ENCODE measurements around the gene PYGO1.

DNA sequence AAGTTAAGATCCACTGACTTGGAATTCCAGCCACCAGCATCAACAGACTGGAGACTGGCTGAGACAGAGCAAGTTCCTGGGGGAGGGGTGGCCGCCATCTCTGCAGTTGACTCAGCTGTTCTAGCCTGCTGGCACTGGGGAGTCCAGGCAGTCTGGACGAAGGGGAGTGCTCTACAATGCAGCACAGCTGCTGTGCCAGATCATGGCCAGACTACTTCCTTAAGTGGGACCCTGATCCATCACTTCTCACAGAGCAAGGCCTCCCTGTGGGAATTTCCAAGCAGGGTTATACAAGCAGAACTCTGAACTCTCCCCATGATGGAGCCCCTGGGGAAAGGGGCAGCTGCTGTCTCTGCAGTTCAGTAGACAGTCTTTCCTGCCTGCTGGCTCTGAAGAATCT lies 35.2 kb downstream of the PYGO1 start:
- TF ChIP-seq CTCF (IDR thresholded peaks at IDR 0.05; ENCODE audit: insufficient read depth, low read depth, low read length) = no peak
- no peak for TF ChIP-seq EZH2 (IDR thresholded peaks at IDR 0.05; ENCODE audit: insufficient read depth, low read length)
